H1 (cell line): Measurements from ENCODE around the gene DCAF17. TPM values are rescaled to one million over a fixed set of nuclear protein-coding genes. Genes with fewer than 3 reads are reported as not detected.

ENCODE experiments used
- CTCF ChIA-PET: fragments of 300-600 bp; sonication (Branson Sonifier 250); formaldehyde crosslinking; loops from one replicate; lab custom pipeline; 2021; ENCODE audit not compliant: partially characterized antibody; lab: Charles Lee
- POLR2A ChIA-PET: fragments of 300-600 bp; sonication (Branson Sonifier 250); formaldehyde crosslinking; loops from one replicate; lab custom pipeline; 2021; ENCODE audit warnings: inconsistent platforms; ENCODE audit not compliant: partially characterized antibody; lab: Charles Lee
- DNase-seq, 2 experiments: peaks; one replicate each; pipeline versions ENCODE4 v3.0.0 to v3.0.0-alpha.2; 2010 to 2022; ENCODE audit warnings: low spot score in 2 of 2, low read depth in 1 of 2, mixed read lengths in 1 of 2
- FAIRE-seq: peaks from 2 replicates; lab custom pipeline; 2011; peaks lifted over from hg19 to GRCh38; lab: Jason Lieb, UNC
- H2AFZ ChIP-seq: 2 replicates; pipeline ENCODE4 v1.8.1; 2012; ENCODE audit warnings: low read length, inconsistent platforms
- H2AK5ac ChIP-seq: 2 replicates; pipeline ENCODE4 v1.6.1; 2013; ENCODE audit warnings: low read depth, low read length
- H2BK120ac ChIP-seq: replicated peaks from 2 replicates; pipeline ENCODE3; 2013; ENCODE audit warnings: low read depth, low read length, inconsistent platforms
- H2BK12ac ChIP-seq: 2 replicates; pipeline ENCODE4 v1.6.1; 2013; ENCODE audit warnings: low read depth, low read length
- H2BK15ac ChIP-seq: 2 replicates; pipeline ENCODE4 v1.6.1; 2013; ENCODE audit warnings: low read length
- H2BK20ac ChIP-seq: 2 replicates; pipeline ENCODE4 v1.6.1; 2013; ENCODE audit warnings: low read length
- H2BK5ac ChIP-seq: 2 replicates; pipeline ENCODE4 v1.6.1; 2013; ENCODE audit warnings: low read depth, low read length
- H3K14ac ChIP-seq: 2 replicates; pipeline ENCODE4 v1.6.1; 2013; ENCODE audit warnings: inconsistent platforms; ENCODE audit not compliant: insufficient read length
- H3K18ac ChIP-seq: 2 replicates; pipeline ENCODE4 v1.6.1; 2013; ENCODE audit warnings: low read length; ENCODE audit errors: extremely low read depth
- H3K23ac ChIP-seq: 2 replicates; pipeline ENCODE4 v1.6.1; 2013; ENCODE audit warnings: inconsistent platforms; ENCODE audit not compliant: insufficient read length
- H3K23me2 ChIP-seq: 2 replicates; pipeline ENCODE4 v1.6.1; 2013; ENCODE audit warnings: low read depth, low read length
- H3K27ac ChIP-seq: 2 replicates; pipeline ENCODE4 v1.6.1; 2011; ENCODE audit warnings: low read depth, low read length, inconsistent platforms
- H3K27me3 ChIP-seq, 4 experiments: replicated peaks in 1 of 4; 1 replicate in 1 of 4; 2 replicates in 3 of 4; pipeline versions ENCODE4 v1.6.1 to v1.8.1; 2011 to 2013; ENCODE audit warnings: low read length in 3 of 4, mild to moderate bottlenecking in 3 of 4, inconsistent platforms in 2 of 4, mixed read lengths in 2 of 4, moderate library complexity in 1 of 4; ENCODE audit not compliant: control insufficient read depth in 3 of 4, insufficient read depth in 3 of 4; ENCODE audit errors: extremely low read depth in 1 of 4
- H3K36me3 ChIP-seq, 4 experiments: 2 replicates each; pipeline versions ENCODE4 v1.6.1 to v1.8.1; 2011 to 2013; ENCODE audit warnings: mild to moderate bottlenecking in 4 of 4, low read length in 3 of 4, moderate library complexity in 2 of 4, control low read depth in 1 of 4, inconsistent platforms in 1 of 4; ENCODE audit not compliant: insufficient read depth in 4 of 4, control insufficient read depth in 2 of 4
- H3K4ac ChIP-seq: replicated peaks from 2 replicates; pipeline ENCODE3; 2013; ENCODE audit warnings: low read length, low read depth, mixed read lengths, inconsistent platforms; ENCODE audit not compliant: insufficient read length
- H3K4me1 ChIP-seq, 4 experiments: replicated peaks in 1 of 4; 1 replicate in 1 of 4; 2 replicates in 3 of 4; pipeline versions ENCODE4 v1.6.1 to v1.8.1; 2011 to 2013; ENCODE audit warnings: low read length in 3 of 4, inconsistent platforms in 2 of 4, mixed read lengths in 1 of 4; ENCODE audit not compliant: insufficient read depth in 4 of 4, control insufficient read depth in 3 of 4
- H3K4me2 ChIP-seq, 2 experiments: 2 replicates each; pipeline versions ENCODE4 v1.6.1 to v1.8.1; 2011 to 2013; ENCODE audit warnings: low read depth in 2 of 2, low read length in 2 of 2, control low read depth in 1 of 2, inconsistent platforms in 1 of 2, mild to moderate bottlenecking in 1 of 2; ENCODE audit not compliant: insufficient read depth in 1 of 2
- H3K4me3 ChIP-seq, 4 experiments: fragments of 200-600, 300-600 bp in 1 of 4; sonication (generic), shearing (Covaris generic), sonication (Bioruptor Twin) in 1 of 4; 2 replicates each; pipeline versions ENCODE4 v1.5.1 to v1.8.1; 2011 to 2016; ENCODE audit warnings: low read length in 4 of 4, low read depth in 3 of 4, control low read depth in 2 of 4, inconsistent platforms in 2 of 4, mild to moderate bottlenecking in 2 of 4, mixed read lengths in 1 of 4, moderate library complexity in 1 of 4; ENCODE audit not compliant: insufficient read depth in 2 of 4; ENCODE audit errors: extremely low read depth in 1 of 4
- H3K56ac ChIP-seq: replicated peaks from 2 replicates; pipeline ENCODE3; 2013; ENCODE audit warnings: low read depth, mild to moderate bottlenecking, mixed read lengths, low read length, inconsistent platforms; ENCODE audit not compliant: insufficient read length
- H3K79me1 ChIP-seq: 2 replicates; pipeline ENCODE4 v1.6.1; 2013; ENCODE audit warnings: low read depth, low read length, control low read depth
- H3K79me2 ChIP-seq, 2 experiments: 2 replicates each; pipeline versions ENCODE4 v1.6.1 to v1.8.1; 2012 to 2013; ENCODE audit warnings: low read length in 2 of 2, mild to moderate bottlenecking in 2 of 2, inconsistent platforms in 1 of 2; ENCODE audit not compliant: insufficient read depth in 2 of 2, control insufficient read depth in 1 of 2
- H3K9ac ChIP-seq, 4 experiments: replicated peaks in 1 of 4; 1 replicate in 1 of 4; 2 replicates in 3 of 4; pipeline versions ENCODE4 v1.6.1 to v1.8.1; 2011 to 2013; ENCODE audit warnings: low read depth in 3 of 4, low read length in 3 of 4, control low read depth in 2 of 4, mild to moderate bottlenecking in 2 of 4, moderate library complexity in 2 of 4, inconsistent platforms in 1 of 4; ENCODE audit errors: extremely low read depth in 1 of 4
- H3K9me3 ChIP-seq, 2 experiments: 2 replicates each; pipeline versions ENCODE4 v1.6.1 to v1.8.1; 2012 to 2013; ENCODE audit warnings: mild to moderate bottlenecking in 2 of 2, moderate library complexity in 2 of 2, control low read depth in 1 of 2, inconsistent platforms in 1 of 2, low read depth in 1 of 2, low read length in 1 of 2, mixed read lengths in 1 of 2; ENCODE audit not compliant: insufficient read depth in 2 of 2
- H4K20me1 ChIP-seq, 2 experiments: replicated peaks in 1 of 2; 2 replicates each; pipeline versions ENCODE3 to v1.8.1; 2011 to 2013; ENCODE audit warnings: inconsistent platforms in 2 of 2, low read length in 2 of 2, mild to moderate bottlenecking in 1 of 2; ENCODE audit not compliant: insufficient read depth in 2 of 2, control insufficient read depth in 1 of 2
- H4K5ac ChIP-seq: 2 replicates; pipeline ENCODE4 v1.6.1; 2013; ENCODE audit warnings: low read length, low read depth, mixed read lengths, inconsistent platforms; ENCODE audit not compliant: insufficient read length
- H4K8ac ChIP-seq: 2 replicates; pipeline ENCODE4 v1.8.0; 2013; ENCODE audit warnings: mild to moderate bottlenecking, moderate library complexity, low read length, inconsistent platforms; ENCODE audit not compliant: insufficient read depth; ENCODE audit errors: extremely low read depth
- H4K91ac ChIP-seq: replicated peaks from 2 replicates; pipeline ENCODE3; 2013; ENCODE audit warnings: low read length, mixed read lengths, inconsistent platforms; ENCODE audit not compliant: insufficient read length
- CHD1 ChIP-seq: IDR thresholded peaks from 2 replicates; pipeline ENCODE4 v1.6.1; 2012; ENCODE audit warnings: low read depth, low read length, improper control_type of control experiment
- EGR1 ChIP-seq: IDR thresholded peaks from 2 replicates; pipeline ENCODE4 v1.6.1; 2011; ENCODE audit warnings: low read depth, low read length, borderline replicate concordance
- EZH2 ChIP-seq: fragments of 200-600 bp; sonication (generic); IDR thresholded peaks from 2 replicates; pipeline ENCODE4 v1.7.1; 2012; ENCODE audit warnings: low read depth, mild to moderate bottlenecking, moderate library complexity, low read length, inconsistent platforms; ENCODE audit not compliant: severe bottlenecking
- MAFK ChIP-seq: IDR thresholded peaks from 2 replicates; pipeline ENCODE4 v1.6.1; 2012; ENCODE audit warnings: low read depth, mild to moderate bottlenecking, improper control_type of control experiment, low read length
- POLR2AphosphoS5 ChIP-seq: IDR thresholded peaks from 2 replicates; pipeline ENCODE4 v1.6.1; 2011; ENCODE audit warnings: low read depth, low read length
- RFX5 ChIP-seq: IDR thresholded peaks from 2 replicates; pipeline ENCODE4 v1.6.1; 2011; ENCODE audit warnings: low read depth, low read length, improper control_type of control experiment, borderline replicate concordance
- SP1 ChIP-seq: IDR thresholded peaks from 2 replicates; pipeline ENCODE4 v1.6.1; 2011; ENCODE audit warnings: low read depth, low read length
- SP2 ChIP-seq: IDR thresholded peaks from 2 replicates; pipeline ENCODE4 v1.6.1; 2012; ENCODE audit warnings: mild to moderate bottlenecking, low read length, inconsistent platforms
- TCF12 ChIP-seq: IDR thresholded peaks from 2 replicates; pipeline ENCODE4 v1.6.1; 2011; ENCODE audit warnings: low read depth, mild to moderate bottlenecking, low read length
- WGBS, 2 experiments: shearing (Covaris generic) in 1 of 2; methylation state at CpG; one replicate each; pipeline versions ENCODE4 v1.1.6 to v1.1.7; 2013 to 2015; ENCODE audit warnings: low lambda C conversion rate in 2 of 2, mixed read lengths in 2 of 2, inconsistent platforms in 1 of 2, low coverage in 1 of 2, missing lambda C conversion rate in 1 of 2; ENCODE audit not compliant: insufficient replicate concordance in 2 of 2, insufficient coverage in 1 of 2, insufficient read length in 1 of 2; ENCODE audit errors: extremely low coverage in 1 of 2, missing lambda C conversion rate in 1 of 2; 5-methylcytosine and 5-hydroxymethylcytosine counted together
- polyA plus RNA-seq, 7 experiments: library from polyadenylated mRNA; depleted of rRNA in 3 of 7; stranded (reverse) in 5 of 7; unstranded in 2 of 7; fragments of >200 nt in 5 of 7; fragments of 200-250 nt in 2 of 7; gene quantifications; 1 replicate in 5 of 7; 2 replicates in 1 of 7; 4 replicates in 1 of 7; pipeline versions ENCODE4 v1.2.1 to v1.2.3, GENCODE V29; 2011 to 2013; ENCODE audit warnings: missing spikeins in 2 of 7, mixed read lengths in 2 of 7
- total RNA-seq: library from RNA; stranded (reverse); fragmentation: NEBNext Ultra II Directional; extraction: Animal tissue kit (Norgen Biotek cat#: 25700); gene quantifications from 2 replicates; pipeline ENCODE4 v1.2.1, GENCODE V29; 2021

The DCAF17 gene
- total and polyA plus RNA-seq, 2 of the 8 experiments (the other 6 are each of a cell fraction or from before 2014, with no cell fraction given): 10.7 to 30.0 TPM

GRCh38 chr2:171412571-171413175 lies 21.4 kb upstream of the DCAF17 start:
- Histone ChIP-seq H2AK5ac (no peak overlapping the region), H2BK15ac (no peak overlapping the region), H2BK12ac (no peak overlapping the region), H4K8ac (no peak overlapping the region), H3K9ac (no peak overlapping the region), H3K4me3 (no peak overlapping the region), H3K27ac (no peak overlapping the region), H3K4me1 (peaks cover 0 to 15% (median 9%) of the 10 kb centered on the region in 4 experiments; a peak in 6 of 7 replicates), H3K79me1 (no peaks in the 10 kb centered on the region), H4K5ac (no peak overlapping the region), H3K4me2 (no peak overlapping the region), H3K56ac (no peak overlapping the region), H3K4ac (no peak overlapping the region), H2BK20ac (no peak overlapping the region), H3K23ac (no peak overlapping the region), H3K18ac (no peak overlapping the region), H3K36me3 (no peaks in the 10 kb centered on the region), H3K9me3 (no peaks in the 10 kb centered on the region), H4K91ac (no peak overlapping the region), H4K20me1 (no peaks in the 10 kb centered on the region), H2AFZ (no peak overlapping the region), H2BK120ac (no peak overlapping the region), H3K23me2 (no peaks in the 10 kb centered on the region), H3K79me2 (peaks cover 0 to 78% of the 10 kb centered on the region in 2 experiments; a peak in 2 of 4 replicates), H3K14ac (no peak overlapping the region), H3K27me3 (no peaks in the 10 kb centered on the region), H2BK5ac (no peak overlapping the region)
- DNase-seq: no peak
- FAIRE-seq: no peak
- ChIA-PET CTCF (interaction anchor here (0.6 to 0.7 kb wide), 2 partner anchors 75 to 245 kb away, joined by 3 read pairs; no protein-coding TSS in a partner anchor), POLR2A (no interaction called here)
- WGBS, 2 experiments: 91% methylated on average over 2 of the region's 2 CpGs; no CpG with 5 or more reads in 1 of the 2 experiments
- TF ChIP-seq EZH2 (no peak), CHD1 (no peak), TCF12 (no peak), MAFK (no peak), RFX5 (no peak), POLR2AphosphoS5 (no peak), SP2 (no peak), SP1 (no peak), EGR1 (no peak)
